ENCODE measurements around the gene DCLRE1B.

DCLRE1B gene

GRCh38 chr1:113904674-113905434 is at the start of gene DCLRE1B, which contains the start of gene AP4B1:
Gene DCLRE1B (plus strand): TSS chr1:113905326. CDS start chr1:113905587, 261 bp downstream.
Gene AP4B1 (minus strand): TSS chr1:113904799. CDS start chr1:113904717, 82 bp downstream.
- Histone ChIP-seq H2AFZ (ENCODE audit: low read length, unreplicated experiment) (peak within 1 kb of the TSS; percentile 95), H3K27me3 (ENCODE audit: insufficient read depth, low read length) (no peaks in the 10 kb centered on the region), H3K27ac (ENCODE audit: low read depth, low read length) (peak within 1 kb of the TSS; percentile 80), H3K36me3 (ENCODE audit: insufficient read depth, low read length) (no peaks in the 10 kb centered on the region; the same call in none of the 2 replicates), H3K4me1 (ENCODE audit: control insufficient read depth, insufficient read depth, low read length, unreplicated experiment) (peaks cover 12% of the 10 kb centered on the region), H3K4me3 (ENCODE audit: low read depth, low read length) (peak within 1 kb of the TSS; percentile 95), H3K79me2 (ENCODE audit: control insufficient read depth, insufficient read depth, low read length, unreplicated experiment) (peaks cover 35% of the 10 kb centered on the region)

- Histone ChIP-seq H3K36me3 (ENCODE audit: insufficient read depth, low read length) (no peaks in the 10 kb centered on the region), H3K79me2 (ENCODE audit: control insufficient read depth, insufficient read depth, low read length, unreplicated experiment) (no peaks in the 10 kb centered on the region), H3K4me1 (ENCODE audit: control insufficient read depth, insufficient read depth, low read length, unreplicated experiment) (peaks cover 26% of the 10 kb centered on the region), H3K27ac (ENCODE audit: low read depth, low read length) (no peak overlapping the region), H3K4me3 (ENCODE audit: low read depth, low read length) (no peak overlapping the region), H2AFZ (ENCODE audit: low read length, unreplicated experiment) (peak overlapping the region; percentile 7), H3K27me3 (ENCODE audit: insufficient read depth, low read length) (no peaks in the 10 kb centered on the region)
These were observed 49.3 kb upstream of the DCLRE1B start for GRCh38 chr1:113855630-113856400.

GRCh38 chr1:113856401-113856790 is 48.7 kb upstream of the DCLRE1B start:
- no peaks in the 10 kb centered on the region for H3K79me2 ChIP-seq (ENCODE audit: control insufficient read depth, insufficient read depth, low read length, unreplicated experiment)
- no peak overlapping the region for H3K27ac ChIP-seq (ENCODE audit: low read depth, low read length)
- H2AFZ ChIP-seq (ENCODE audit: low read length, unreplicated experiment): peak overlapping the region; percentile 7
- H3K4me3 ChIP-seq (ENCODE audit: low read depth, low read length): no peak overlapping the region
- H3K4me1 ChIP-seq (ENCODE audit: control insufficient read depth, insufficient read depth, low read length, unreplicated experiment): peaks cover 30% of the 10 kb centered on the region
- H3K27me3 ChIP-seq (ENCODE audit: insufficient read depth, low read length): no peaks in the 10 kb centered on the region
- H3K36me3 ChIP-seq (ENCODE audit: insufficient read depth, low read length): no peaks in the 10 kb centered on the region

GRCh38 chr1:113857776-113858175 is 47.4 kb upstream of the DCLRE1B start:
- Histone ChIP-seq H3K4me3 (ENCODE audit: low read depth, low read length) (no peak overlapping the region), H2AFZ (ENCODE audit: low read length, unreplicated experiment) (no peak overlapping the region), H3K27me3 (ENCODE audit: insufficient read depth, low read length) (no peaks in the 10 kb centered on the region), H3K36me3 (ENCODE audit: insufficient read depth, low read length) (no peaks in the 10 kb centered on the region), H3K79me2 (ENCODE audit: control insufficient read depth, insufficient read depth, low read length, unreplicated experiment) (no peaks in the 10 kb centered on the region), H3K27ac (ENCODE audit: low read depth, low read length) (no peak overlapping the region), H3K4me1 (ENCODE audit: control insufficient read depth, insufficient read depth, low read length, unreplicated experiment) (peaks cover 33% of the 10 kb centered on the region)

- H3K4me3 ChIP-seq (ENCODE audit: low read depth, low read length): no peak overlapping the region
- no peak overlapping the region for H3K27ac ChIP-seq (ENCODE audit: low read depth, low read length)
- H2AFZ ChIP-seq (ENCODE audit: low read length, unreplicated experiment): peak overlapping the region; percentile 3
- H3K4me1 ChIP-seq (ENCODE audit: control insufficient read depth, insufficient read depth, low read length, unreplicated experiment): peaks cover 33% of the 10 kb centered on the region
- no peaks in the 10 kb centered on the region for H3K36me3 ChIP-seq (ENCODE audit: insufficient read depth, low read length)
- H3K79me2 ChIP-seq (ENCODE audit: control insufficient read depth, insufficient read depth, low read length, unreplicated experiment): no peaks in the 10 kb centered on the region
- H3K27me3 ChIP-seq (ENCODE audit: insufficient read depth, low read length): no peaks in the 10 kb centered on the region
These were observed 46.7 kb upstream of the DCLRE1B start for GRCh38 chr1:113858418-113858817.

GRCh38 chr1:113858982-113859381 is 46.1 kb upstream of the DCLRE1B start:
- Histone ChIP-seq H3K27me3 (ENCODE audit: insufficient read depth, low read length) (no peaks in the 10 kb centered on the region), H3K79me2 (ENCODE audit: control insufficient read depth, insufficient read depth, low read length, unreplicated experiment) (no peaks in the 10 kb centered on the region), H2AFZ (ENCODE audit: low read length, unreplicated experiment) (peak overlapping the region; percentile 30), H3K4me1 (ENCODE audit: control insufficient read depth, insufficient read depth, low read length, unreplicated experiment) (peaks cover 33% of the 10 kb centered on the region), H3K27ac (ENCODE audit: low read depth, low read length) (peak overlapping the region; percentile 11), H3K36me3 (ENCODE audit: insufficient read depth, low read length) (no peaks in the 10 kb centered on the region), H3K4me3 (ENCODE audit: low read depth, low read length) (peak overlapping the region; percentile 61; the same call in 1 of the 2 replicates)

- Histone ChIP-seq H3K36me3 (ENCODE audit: insufficient read depth, low read length) (no peaks in the 10 kb centered on the region), H3K79me2 (ENCODE audit: control insufficient read depth, insufficient read depth, low read length, unreplicated experiment) (no peaks in the 10 kb centered on the region), H3K27ac (ENCODE audit: low read depth, low read length) (peak overlapping the region; percentile 90), H3K27me3 (ENCODE audit: insufficient read depth, low read length) (no peaks in the 10 kb centered on the region), H3K4me1 (ENCODE audit: control insufficient read depth, insufficient read depth, low read length, unreplicated experiment) (peaks cover 33% of the 10 kb centered on the region), H3K4me3 (ENCODE audit: low read depth, low read length) (peak overlapping the region; percentile 61), H2AFZ (ENCODE audit: low read length, unreplicated experiment) (peak overlapping the region; percentile 30)
These were observed 45.5 kb upstream of the DCLRE1B start for GRCh38 chr1:113859478-113860175.

GRCh38 chr1:113860891-113861290 is 44.2 kb upstream of the DCLRE1B start:
- Histone ChIP-seq H3K79me2 (ENCODE audit: control insufficient read depth, insufficient read depth, low read length, unreplicated experiment) (no peaks in the 10 kb centered on the region), H3K4me1 (ENCODE audit: control insufficient read depth, insufficient read depth, low read length, unreplicated experiment) (peaks cover 33% of the 10 kb centered on the region), H3K36me3 (ENCODE audit: insufficient read depth, low read length) (no peaks in the 10 kb centered on the region), H2AFZ (ENCODE audit: low read length, unreplicated experiment) (peak overlapping the region; percentile 64), H3K27me3 (ENCODE audit: insufficient read depth, low read length) (no peaks in the 10 kb centered on the region), H3K27ac (ENCODE audit: low read depth, low read length) (peak overlapping the region; percentile 90), H3K4me3 (ENCODE audit: low read depth, low read length) (peak overlapping the region; percentile 44)

GRCh38 chr1:113861641-113862040 is 43.5 kb upstream of the DCLRE1B start:
- Histone ChIP-seq H3K4me3 (ENCODE audit: low read depth, low read length) (no peak overlapping the region), H3K27me3 (ENCODE audit: insufficient read depth, low read length) (no peaks in the 10 kb centered on the region), H3K4me1 (ENCODE audit: control insufficient read depth, insufficient read depth, low read length, unreplicated experiment) (peaks cover 27% of the 10 kb centered on the region), H3K27ac (ENCODE audit: low read depth, low read length) (peak overlapping the region; percentile 90), H3K79me2 (ENCODE audit: control insufficient read depth, insufficient read depth, low read length, unreplicated experiment) (no peaks in the 10 kb centered on the region), H3K36me3 (ENCODE audit: insufficient read depth, low read length) (no peaks in the 10 kb centered on the region), H2AFZ (ENCODE audit: low read length, unreplicated experiment) (no peak overlapping the region)

GRCh38 chr1:113868387-113869083 is 36.6 kb upstream of the DCLRE1B start:
- Histone ChIP-seq H3K79me2 (ENCODE audit: control insufficient read depth, insufficient read depth, low read length, unreplicated experiment) (no peaks in the 10 kb centered on the region), H3K4me3 (ENCODE audit: low read depth, low read length) (no peak overlapping the region), H3K27ac (ENCODE audit: low read depth, low read length) (peak overlapping the region; percentile 59), H3K36me3 (ENCODE audit: insufficient read depth, low read length) (no peaks in the 10 kb centered on the region), H2AFZ (ENCODE audit: low read length, unreplicated experiment) (peak overlapping the region; percentile 51), H3K27me3 (ENCODE audit: insufficient read depth, low read length) (no peaks in the 10 kb centered on the region), H3K4me1 (ENCODE audit: control insufficient read depth, insufficient read depth, low read length, unreplicated experiment) (peaks cover 14% of the 10 kb centered on the region)

Measured in ACC112 (cell line).